CD4-positive, CD25-positive, alpha-beta regulatory T cell (primary cell): ENCODE results near the gene C3orf70. TPM values are rescaled to one million over a fixed set of nuclear protein-coding genes. Genes with fewer than 3 reads are reported as not detected.
A peak's percentile ranks its signal among the peaks of the same experiment; 100 is the strongest.

ENCODE experiments used
- ATAC-seq, 2 donors: fragments of 150-1000 bp; cut with Tn5 transposase; one replicate each; pipeline ENCODE4 v1.10.0; 2021; ENCODE audit warnings: low read depth in 2 of 2, moderate number of reproducible peaks in 2 of 2, moderate library complexity in 1 of 2
- DNase-seq, 3 donors: peaks; one replicate each; pipeline versions ENCODE4 v3.0.0 to v3.0.0-alpha.2; 2012 to 2022; ENCODE audit warnings: mixed read lengths in 1 of 3
- H3K27ac ChIP-seq: one replicate; pipeline ENCODE4 v1.7.0; 2013; ENCODE audit warnings: mild to moderate bottlenecking, low read length; ENCODE audit not compliant: insufficient read depth, poor library complexity, severe bottlenecking
- H3K27me3 ChIP-seq: one replicate; pipeline ENCODE4 v1.7.0; 2013; ENCODE audit warnings: low read length; ENCODE audit not compliant: control insufficient read depth, insufficient read depth
- H3K36me3 ChIP-seq: one replicate; pipeline ENCODE4 v1.7.0; 2013; ENCODE audit warnings: mild to moderate bottlenecking, low read length, moderate library complexity; ENCODE audit not compliant: control insufficient read depth, insufficient read depth
- H3K4me1 ChIP-seq: 2 replicates; pipeline ENCODE4 v1.7.0; 2013; ENCODE audit warnings: mild to moderate bottlenecking, low read length; ENCODE audit not compliant: insufficient read depth, control insufficient read depth, poor library complexity, severe bottlenecking
- H3K4me3 ChIP-seq: one replicate; pipeline ENCODE4 v1.7.0; 2013; ENCODE audit warnings: low read depth, mild to moderate bottlenecking, low read length, moderate library complexity
- H3K9me3 ChIP-seq, 2 experiments: 1 replicate in 1 of 2; 2 replicates in 1 of 2; pipeline ENCODE4 v1.7.0; 2013; ENCODE audit warnings: low read length in 2 of 2, mild to moderate bottlenecking in 1 of 2, moderate library complexity in 1 of 2; ENCODE audit not compliant: control insufficient read depth in 2 of 2
- H3K27ac Mint-ChIP-seq, 3 donors: one replicate each; pipeline ENCODE4 v1.8.0; 2020 to 2022; ENCODE audit warnings: mild to moderate bottlenecking in 3 of 3, mixed read lengths in 3 of 3, moderate library complexity in 2 of 3
- H3K27me3 Mint-ChIP-seq: one replicate; pipeline ENCODE4 v1.8.0; 2022; ENCODE audit warnings: mild to moderate bottlenecking, mixed read lengths
- H3K36me3 Mint-ChIP-seq: one replicate; pipeline ENCODE4 v1.8.0; 2020; ENCODE audit warnings: mixed read lengths
- H3K4me1 Mint-ChIP-seq, 4 donors: one replicate each; pipeline ENCODE4 v1.8.0; 2020 to 2022; ENCODE audit warnings: mixed read lengths in 4 of 4, mild to moderate bottlenecking in 1 of 4
- H3K4me3 Mint-ChIP-seq, 4 donors: one replicate each; pipeline ENCODE4 v1.8.0; 2020 to 2022; ENCODE audit warnings: mild to moderate bottlenecking in 4 of 4, mixed read lengths in 4 of 4, moderate library complexity in 3 of 4
- H3K9me3 Mint-ChIP-seq, 7 donors: one replicate each; pipeline ENCODE4 v1.8.0; 2020 to 2022; ENCODE audit warnings: mixed read lengths in 7 of 7, mild to moderate bottlenecking in 3 of 7, moderate library complexity in 2 of 7
- polyA plus RNA-seq, 4 donors: library from polyadenylated mRNA; unstranded; fragments of 300-500 nt; fragmentation: Illumina TruSeq; gene quantifications; one replicate each; pipeline ENCODE4 v1.2.3, GENCODE V29; 2021
- total RNA-seq: library from RNA; stranded (reverse); gene quantifications from one replicate; pipeline ENCODE4 v1.2.3, GENCODE V29; 2022

C3orf70 gene
- total and polyA plus RNA-seq, 5 donors from 2014 or later = not detected

DNA sequence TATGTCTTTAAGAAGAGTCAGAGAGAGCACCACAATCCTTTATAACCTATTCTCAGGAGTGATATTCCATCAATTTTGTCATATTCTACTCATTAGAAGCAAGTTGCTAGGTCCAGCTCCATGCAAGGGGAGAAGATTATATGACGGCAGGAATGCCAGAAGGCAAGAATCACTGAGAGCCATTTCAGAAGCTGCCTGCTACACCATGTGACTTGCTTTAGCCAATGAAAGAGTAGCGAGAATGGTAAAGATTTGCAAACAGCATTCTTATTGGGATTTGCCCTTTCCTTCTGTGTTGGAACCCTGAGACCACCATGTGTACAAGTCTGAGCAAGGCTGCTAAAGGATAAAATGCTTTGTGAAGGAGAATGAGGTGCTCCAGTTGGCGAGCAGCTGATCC lies 4.5 kb upstream of the C3orf70 start:
- Mint-ChIP-seq H3K4me1 (peaks cover 0 to 2% (median 0%) of the 10 kb centered on the region in 4 donors), H3K4me3 (peak overlapping the region in 1 of 4 donors; percentile 17), H3K9me3 (no peaks in the 10 kb centered on the region)

DNA sequence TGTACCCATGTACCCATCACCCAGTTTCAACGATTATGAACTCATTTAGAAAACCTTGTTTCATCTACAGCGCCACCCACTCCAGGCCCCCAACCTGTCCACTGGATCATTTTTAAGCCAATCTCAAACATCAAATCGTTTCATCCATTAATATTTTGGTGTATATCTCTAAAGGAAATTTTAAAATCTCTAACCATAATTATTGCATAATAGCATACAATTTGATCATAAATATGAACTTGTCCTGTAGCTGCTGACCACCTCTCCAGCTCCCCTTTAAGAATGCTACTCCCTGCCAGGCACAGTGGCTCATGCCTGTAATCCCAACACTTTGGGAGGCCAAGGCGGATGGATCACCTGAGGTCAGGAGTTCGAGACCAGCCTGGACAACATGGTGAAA lies 2.8 kb upstream of the C3orf70 start:
- peaks cover 24% of the 10 kb centered on the region for H3K27me3 Mint-ChIP-seq
- Histone ChIP-seq H3K36me3 (no peaks in the 10 kb centered on the region), H3K9me3 (no peaks in the 10 kb centered on the region), H3K27ac (no peak overlapping the region), H3K4me3 (no peak overlapping the region), H3K4me1 (peaks cover 12% of the 10 kb centered on the region), H3K27me3 (peaks cover 18% of the 10 kb centered on the region)
- DNase-seq (no peak), ATAC-seq (no peak)
- H3K9me3 Mint-ChIP-seq = no peaks in the 10 kb centered on the region
- H3K27ac Mint-ChIP-seq = no peak overlapping the region
- no peaks in the 10 kb centered on the region for H3K36me3 Mint-ChIP-seq
- peaks cover 0 to 5% (median 2%) of the 10 kb centered on the region in 4 donors for H3K4me1 Mint-ChIP-seq
- no peak overlapping the region for H3K4me3 Mint-ChIP-seq

More for the DNA sequence above, 4.5 kb upstream of the C3orf70 start:
- Mint-ChIP-seq H3K27me3 (peaks cover 15% of the 10 kb centered on the region), H3K36me3 (no peaks in the 10 kb centered on the region), H3K27ac (no peak overlapping the region)
- ATAC-seq = no peak
- H3K4me1 ChIP-seq = peaks cover 11% of the 10 kb centered on the region
- H3K9me3 ChIP-seq = no peaks in the 10 kb centered on the region
- H3K4me3 ChIP-seq = no peak overlapping the region
- no peaks in the 10 kb centered on the region for H3K36me3 ChIP-seq
- no peak overlapping the region for H3K27ac ChIP-seq
- no peak for DNase-seq
- peaks cover 11% of the 10 kb centered on the region for H3K27me3 ChIP-seq

DNA sequence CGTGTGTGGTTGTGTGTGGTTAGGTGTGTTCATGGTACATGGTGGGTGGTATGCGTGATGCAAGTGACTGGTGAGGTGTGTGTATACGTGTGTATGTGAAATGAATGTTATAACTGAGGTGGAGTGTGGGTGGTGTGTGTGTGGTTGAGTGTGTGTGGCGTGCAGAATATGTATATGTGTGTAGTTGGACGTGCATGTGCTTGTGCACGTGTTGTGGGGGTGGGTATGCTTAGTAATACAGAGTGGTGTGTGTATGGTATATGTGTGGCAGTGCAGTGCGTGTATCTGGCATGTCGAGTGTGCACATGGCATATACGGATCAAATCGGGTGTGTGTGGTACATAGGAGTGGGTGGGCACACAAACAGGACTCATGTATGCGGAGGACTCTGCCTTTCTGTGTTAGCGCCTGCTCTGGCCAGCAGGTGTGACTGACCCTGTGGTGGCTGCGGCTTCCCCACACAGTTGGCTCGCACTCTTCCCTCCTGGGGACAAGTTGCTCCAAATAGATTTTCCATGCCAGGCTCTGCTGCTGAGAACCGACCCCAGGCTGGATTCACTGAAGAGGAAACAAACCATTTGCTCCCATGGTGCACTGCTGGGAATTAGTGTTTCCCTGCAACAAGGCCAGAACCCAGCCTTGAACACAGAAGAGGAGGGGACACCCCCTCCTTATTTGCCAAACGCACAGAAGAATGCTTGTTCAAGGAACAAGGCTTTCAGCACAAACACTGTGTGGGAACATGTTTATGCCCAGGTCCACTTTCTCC lies 1.2 kb upstream of the C3orf70 start:
- Histone ChIP-seq H3K4me1 (peaks cover 12% of the 10 kb centered on the region), H3K36me3 (no peaks in the 10 kb centered on the region), H3K27ac (no peak overlapping the region), H3K27me3 (peaks cover 32% of the 10 kb centered on the region), H3K4me3 (no peak overlapping the region), H3K9me3 (no peaks in the 10 kb centered on the region)
- Mint-ChIP-seq H3K4me1 (peaks cover 0 to 5% (median 2%) of the 10 kb centered on the region in 4 donors), H3K27me3 (peaks cover 37% of the 10 kb centered on the region), H3K4me3 (no peak overlapping the region), H3K27ac (no peak overlapping the region), H3K36me3 (no peaks in the 10 kb centered on the region), H3K9me3 (no peaks in the 10 kb centered on the region)
- DNase-seq (no peak), ATAC-seq (no peak)

DNA sequence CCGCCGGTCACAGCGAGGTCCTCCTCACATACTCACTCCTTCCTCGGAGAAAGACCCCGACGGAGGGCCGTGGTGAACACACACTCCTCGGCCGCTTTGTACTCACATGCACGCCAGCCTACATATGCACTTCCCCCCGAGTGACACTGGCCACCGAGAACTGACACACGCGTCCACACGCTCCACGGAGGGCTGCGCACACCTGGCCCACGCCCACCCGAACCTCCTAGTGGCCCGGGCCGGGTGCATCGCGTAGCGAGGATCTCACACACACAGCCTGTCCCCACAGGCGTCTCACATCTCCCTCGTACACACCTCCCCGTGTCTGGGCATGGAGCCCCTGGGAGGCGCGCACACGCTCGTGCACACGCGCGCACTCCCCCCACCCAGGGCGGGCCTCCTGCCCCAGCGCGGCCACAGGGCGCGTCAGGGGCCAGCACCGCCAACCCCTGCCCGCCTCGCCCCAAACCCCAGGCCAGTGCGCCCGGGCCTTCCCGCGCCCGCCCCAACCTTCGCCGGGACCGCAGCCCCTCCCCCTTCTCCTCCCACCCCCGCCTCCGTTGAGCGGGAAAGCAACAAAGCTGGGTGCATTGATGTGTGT lies 411 bp upstream of the C3orf70 start:
- Mint-ChIP-seq H3K27me3 (peaks cover 37% of the 10 kb centered on the region), H3K9me3 (no peaks in the 10 kb centered on the region), H3K27ac (no peak overlapping the region), H3K4me1 (peaks cover 0 to 5% (median 2%) of the 10 kb centered on the region in 4 donors), H3K36me3 (no peaks in the 10 kb centered on the region), H3K4me3 (peak overlapping the region in 2 of 4 donors; percentile 66 to 74)
- peak in 1 of 3 donors; percentile 8 for DNase-seq
- ATAC-seq = no peak
- H3K27me3 ChIP-seq = peaks cover 32% of the 10 kb centered on the region
- H3K27ac ChIP-seq = no peak overlapping the region
- H3K4me3 ChIP-seq = no peak overlapping the region
- peaks cover 12% of the 10 kb centered on the region for H3K4me1 ChIP-seq
- no peaks in the 10 kb centered on the region for H3K36me3 ChIP-seq
- no peaks in the 10 kb centered on the region for H3K9me3 ChIP-seq

DNA sequence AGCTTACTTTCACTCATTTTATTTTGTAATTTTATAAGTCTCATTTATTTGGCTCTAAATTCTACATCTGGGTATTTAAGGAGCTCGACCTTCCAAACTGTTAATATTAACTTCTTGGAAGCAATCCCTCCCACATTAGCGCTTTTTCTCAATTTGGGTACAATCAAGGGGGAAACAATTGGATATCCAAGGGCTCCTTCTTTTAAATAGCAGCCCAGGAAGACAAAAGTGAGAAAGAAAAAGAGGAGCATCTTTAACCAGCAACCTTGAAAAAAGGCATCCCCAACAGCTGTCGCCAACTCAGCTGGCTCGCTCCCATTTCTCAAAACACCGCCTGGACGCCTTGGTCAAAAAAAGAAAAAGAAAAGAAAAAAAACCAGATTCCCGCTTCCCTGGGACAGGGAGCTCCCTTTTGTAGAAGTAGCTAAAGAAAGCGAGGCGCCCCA lies 873 bp downstream of the C3orf70 start:
- Mint-ChIP-seq H3K27me3 (peaks cover 36% of the 10 kb centered on the region), H3K9me3 (no peaks in the 10 kb centered on the region), H3K4me3 (peak overlapping the region in 2 of 4 donors; percentile 71 to 75), H3K36me3 (no peaks in the 10 kb centered on the region), H3K4me1 (peaks cover 0 to 5% (median 2%) of the 10 kb centered on the region in 4 donors), H3K27ac (no peak overlapping the region)
- DNase-seq = no peak
- H3K36me3 ChIP-seq = no peaks in the 10 kb centered on the region
- H3K27me3 ChIP-seq = peaks cover 39% of the 10 kb centered on the region
- H3K4me3 ChIP-seq = no peak overlapping the region
- H3K4me1 ChIP-seq = peaks cover 12% of the 10 kb centered on the region
- no peaks in the 10 kb centered on the region for H3K9me3 ChIP-seq
- ATAC-seq = no peak
- no peak overlapping the region for H3K27ac ChIP-seq

DNA sequence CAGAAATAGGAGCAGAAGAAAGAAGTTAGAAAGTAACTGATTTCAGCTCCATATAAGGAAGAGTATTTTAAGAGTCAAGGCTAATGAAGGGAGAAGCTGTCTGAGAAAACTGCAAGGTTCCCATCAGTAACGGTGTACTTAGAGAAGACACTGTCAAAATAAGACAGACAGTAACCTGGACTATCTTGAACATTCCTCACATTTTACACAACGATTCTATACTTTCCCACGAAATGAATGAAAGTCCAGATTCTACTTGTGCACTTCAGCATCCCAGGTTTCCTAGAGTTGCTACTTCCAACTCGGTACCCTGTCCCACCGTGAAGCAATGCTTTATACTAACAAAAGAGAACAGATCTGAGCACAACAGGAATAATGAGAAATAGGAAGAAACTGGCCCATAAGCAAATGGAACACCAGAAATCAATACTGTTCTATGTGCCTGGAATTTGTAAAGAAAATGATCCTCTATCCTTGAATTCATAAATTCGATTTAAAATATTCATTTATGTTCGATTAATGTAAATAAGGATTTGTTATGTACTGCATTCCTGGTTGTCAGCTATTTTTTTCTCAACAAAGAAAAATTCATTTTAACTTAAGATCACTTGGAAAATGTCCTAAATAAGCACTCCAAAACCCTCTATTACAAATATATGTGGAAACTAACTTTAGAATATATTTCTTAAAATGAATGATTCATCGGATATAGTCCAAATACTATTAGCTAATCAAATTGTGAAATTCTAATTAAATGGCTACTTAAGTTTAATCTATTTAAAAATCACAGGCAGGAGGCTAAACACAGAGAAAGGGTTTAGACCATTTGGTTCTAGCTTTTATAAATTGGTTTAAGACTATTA lies 1.5 kb downstream of the C3orf70 start:
- Mint-ChIP-seq H3K27me3 (peaks cover 29% of the 10 kb centered on the region), H3K4me3 (no peak overlapping the region), H3K4me1 (peaks cover 0 to 5% (median 2%) of the 10 kb centered on the region in 4 donors), H3K36me3 (no peaks in the 10 kb centered on the region), H3K27ac (no peak overlapping the region), H3K9me3 (no peaks in the 10 kb centered on the region)
- Histone ChIP-seq H3K4me3 (no peak overlapping the region), H3K9me3 (no peaks in the 10 kb centered on the region), H3K27me3 (peaks cover 40% of the 10 kb centered on the region), H3K27ac (no peak overlapping the region), H3K36me3 (no peaks in the 10 kb centered on the region), H3K4me1 (peaks cover 12% of the 10 kb centered on the region)
- ATAC-seq (no peak), DNase-seq (no peak)

DNA sequence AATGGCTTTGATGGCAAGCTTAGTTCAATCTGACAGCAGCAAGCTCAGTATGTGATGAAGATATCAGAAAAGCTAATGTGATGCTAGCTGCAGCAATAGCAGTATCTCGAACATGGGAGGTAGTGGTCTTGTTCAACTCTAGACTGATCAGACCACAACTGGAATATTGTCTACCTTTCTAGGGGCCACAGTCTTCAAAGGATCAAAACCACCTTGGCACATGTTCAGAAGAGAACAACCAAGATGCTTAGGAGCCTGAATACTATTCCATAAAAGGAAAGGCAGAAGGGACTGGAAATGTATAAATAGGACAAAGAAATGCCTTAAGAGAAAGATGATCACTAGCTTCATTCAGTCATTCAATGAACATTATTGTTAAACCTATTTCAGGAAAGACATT lies 2.3 kb downstream of the C3orf70 start:
- Histone ChIP-seq H3K36me3 (no peaks in the 10 kb centered on the region), H3K27ac (no peak overlapping the region), H3K27me3 (peaks cover 44% of the 10 kb centered on the region), H3K4me1 (peaks cover 12% of the 10 kb centered on the region), H3K9me3 (no peaks in the 10 kb centered on the region), H3K4me3 (no peak overlapping the region)
- peaks cover 32% of the 10 kb centered on the region for H3K27me3 Mint-ChIP-seq
- H3K27ac Mint-ChIP-seq = no peak overlapping the region
- H3K4me3 Mint-ChIP-seq = no peak overlapping the region
- H3K9me3 Mint-ChIP-seq = no peaks in the 10 kb centered on the region
- DNase-seq = no peak
- peaks cover 0 to 5% (median 2%) of the 10 kb centered on the region in 4 donors for H3K4me1 Mint-ChIP-seq
- H3K36me3 Mint-ChIP-seq = no peaks in the 10 kb centered on the region
- no peak for ATAC-seq
